H1 (cell line): ENCODE results near the gene DUOX1.

Experiments
- BRCA1 ChIP-seq: IDR thresholded peaks from 2 replicates; pipeline ENCODE4 v1.6.1; 2012; ENCODE audit warnings: low read depth, low read length, improper control_type of control experiment
- CHD2 ChIP-seq: IDR thresholded peaks from 2 replicates; pipeline ENCODE4 v1.6.1; 2012; ENCODE audit warnings: low read length, improper control_type of control experiment
- EZH2 ChIP-seq: fragments of 200-600 bp; sonication (generic); IDR thresholded peaks from 2 replicates; pipeline ENCODE4 v1.7.1; 2012; ENCODE audit warnings: low read depth, mild to moderate bottlenecking, moderate library complexity, low read length, inconsistent platforms; ENCODE audit not compliant: severe bottlenecking
- FOSL1 ChIP-seq: IDR thresholded peaks from 2 replicates; pipeline ENCODE4 v1.6.1; 2011; ENCODE audit warnings: mild to moderate bottlenecking, low read depth, low read length, moderate library complexity; ENCODE audit not compliant: insufficient read depth
- JUND ChIP-seq: IDR thresholded peaks from 2 replicates; pipeline ENCODE4 v1.6.1; 2011; ENCODE audit warnings: mild to moderate bottlenecking, improper control_type of control experiment, low read length
- KDM4A ChIP-seq: IDR thresholded peaks from one replicate; pipeline ENCODE4 v1.7.1; 2012; ENCODE audit warnings: low read depth, mild to moderate bottlenecking, moderate library complexity, low read length, inconsistent platforms; ENCODE audit not compliant: severe bottlenecking
- POLR2A ChIP-seq, 2 experiments: IDR thresholded peaks; 1 replicate in 1 of 2; 2 replicates in 1 of 2; pipeline ENCODE4 v1.6.1; 2011; ENCODE audit warnings: low read depth in 2 of 2, low read length in 2 of 2, mild to moderate bottlenecking in 2 of 2; ENCODE audit errors: control extremely low read depth in 1 of 2
- POLR2AphosphoS5 ChIP-seq: IDR thresholded peaks from 2 replicates; pipeline ENCODE4 v1.6.1; 2011; ENCODE audit warnings: low read depth, low read length
- RAD21 ChIP-seq, 2 experiments: IDR thresholded peaks in 1 of 2; conservative IDR thresholded peaks in 1 of 2; 2 replicates each; pipeline ENCODE4 v1.6.1; 2011; ENCODE audit warnings: low read depth in 2 of 2, low read length in 2 of 2, improper control_type of control experiment in 1 of 2, inconsistent platforms in 1 of 2, mild to moderate bottlenecking in 1 of 2, moderate library complexity in 1 of 2
- SIN3A ChIP-seq, 2 experiments: IDR thresholded peaks in 1 of 2; conservative IDR thresholded peaks in 1 of 2; 2 replicates each; pipeline ENCODE4 v1.6.1; 2011 to 2012; ENCODE audit warnings: low read length in 2 of 2, improper control_type of control experiment in 1 of 2, low read depth in 1 of 2, mild to moderate bottlenecking in 1 of 2
- TBP ChIP-seq: IDR thresholded peaks from 2 replicates; pipeline ENCODE4 v1.6.1; 2011; ENCODE audit warnings: low read depth, low read length, improper control_type of control experiment
- YY1 ChIP-seq: IDR thresholded peaks from 2 replicates; pipeline ENCODE4 v1.6.1; 2011; ENCODE audit warnings: low read depth, mild to moderate bottlenecking, low read length
- TF ChIP-seq, protein P1 (sequence below), 3 experiments: IDR thresholded peaks; 1 replicate in 2 of 3; 2 replicates in 1 of 3; pipeline versions ENCODE4 v1.5.1 to v1.6.1; 2011; ENCODE audit warnings: low read length in 3 of 3, mild to moderate bottlenecking in 3 of 3, inconsistent platforms in 2 of 3, low read depth in 1 of 3, moderate library complexity in 1 of 3; ENCODE audit not compliant: insufficient read depth in 1 of 3; ENCODE audit errors: control extremely low read depth in 1 of 3
- TF ChIP-seq, protein P2 (sequence below): IDR thresholded peaks from 2 replicates; pipeline ENCODE4 v1.6.1; 2011; ENCODE audit warnings: low read length, improper control_type of control experiment

DNA sequence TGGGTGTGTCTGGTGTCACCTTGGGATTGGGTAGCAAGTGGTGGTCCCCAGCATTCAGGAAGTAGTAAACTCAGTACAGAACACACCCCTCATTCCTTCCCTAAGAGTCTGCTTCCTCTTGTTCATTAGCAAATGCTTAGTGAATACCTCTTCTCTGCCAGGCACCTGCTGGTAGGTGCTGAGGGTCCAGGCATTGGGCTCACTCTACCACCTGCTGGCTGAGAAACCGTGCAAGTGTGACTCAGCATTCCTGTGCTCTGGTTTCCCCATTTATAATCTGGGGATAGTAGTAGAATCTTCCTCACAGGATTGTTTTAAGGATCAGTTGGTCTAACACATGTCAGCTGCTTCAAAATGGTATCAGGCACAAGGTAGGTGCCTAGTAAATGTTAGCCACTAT is 53.2 kb downstream of the DUOX1 start:
- TF ChIP-seq EZH2 = no peak
- TF ChIP-seq RAD21 (IDR thresholded peaks at IDR 0.05 in 1 of 2, conservative IDR thresholded peaks at IDR 0.05 in 1 of 2; ENCODE audit: low read depth in 2 of 2, low read length in 2 of 2) = no peak
- TF ChIP-seq, protein P1, sequence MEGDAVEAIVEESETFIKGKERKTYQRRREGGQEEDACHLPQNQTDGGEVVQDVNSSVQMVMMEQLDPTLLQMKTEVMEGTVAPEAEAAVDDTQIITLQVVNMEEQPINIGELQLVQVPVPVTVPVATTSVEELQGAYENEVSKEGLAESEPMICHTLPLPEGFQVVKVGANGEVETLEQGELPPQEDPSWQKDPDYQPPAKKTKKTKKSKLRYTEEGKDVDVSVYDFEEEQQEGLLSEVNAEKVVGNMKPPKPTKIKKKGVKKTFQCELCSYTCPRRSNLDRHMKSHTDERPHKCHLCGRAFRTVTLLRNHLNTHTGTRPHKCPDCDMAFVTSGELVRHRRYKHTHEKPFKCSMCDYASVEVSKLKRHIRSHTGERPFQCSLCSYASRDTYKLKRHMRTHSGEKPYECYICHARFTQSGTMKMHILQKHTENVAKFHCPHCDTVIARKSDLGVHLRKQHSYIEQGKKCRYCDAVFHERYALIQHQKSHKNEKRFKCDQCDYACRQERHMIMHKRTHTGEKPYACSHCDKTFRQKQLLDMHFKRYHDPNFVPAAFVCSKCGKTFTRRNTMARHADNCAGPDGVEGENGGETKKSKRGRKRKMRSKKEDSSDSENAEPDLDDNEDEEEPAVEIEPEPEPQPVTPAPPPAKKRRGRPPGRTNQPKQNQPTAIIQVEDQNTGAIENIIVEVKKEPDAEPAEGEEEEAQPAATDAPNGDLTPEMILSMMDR (IDR thresholded peaks at IDR 0.05; ENCODE audit: control extremely low read depth in 1 of 3, insufficient read depth in 1 of 3, low read depth in 1 of 3, low read length in 3 of 3) = no peak
- TF ChIP-seq SIN3A (conservative IDR thresholded peaks at IDR 0.05 in 1 of 2, IDR thresholded peaks at IDR 0.05 in 1 of 2; ENCODE audit: low read depth in 1 of 2, low read length in 2 of 2) = no peak
- TF ChIP-seq, protein P2, sequence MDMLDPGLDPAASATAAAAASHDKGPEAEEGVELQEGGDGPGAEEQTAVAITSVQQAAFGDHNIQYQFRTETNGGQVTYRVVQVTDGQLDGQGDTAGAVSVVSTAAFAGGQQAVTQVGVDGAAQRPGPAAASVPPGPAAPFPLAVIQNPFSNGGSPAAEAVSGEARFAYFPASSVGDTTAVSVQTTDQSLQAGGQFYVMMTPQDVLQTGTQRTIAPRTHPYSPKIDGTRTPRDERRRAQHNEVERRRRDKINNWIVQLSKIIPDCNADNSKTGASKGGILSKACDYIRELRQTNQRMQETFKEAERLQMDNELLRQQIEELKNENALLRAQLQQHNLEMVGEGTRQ = no peak
- TF ChIP-seq FOSL1 = no peak
- TF ChIP-seq BRCA1 = no peak
- no peak for TF ChIP-seq KDM4A
- TF ChIP-seq TBP = no peak
- no peak for TF ChIP-seq YY1
- TF ChIP-seq POLR2A (IDR thresholded peaks at IDR 0.05; ENCODE audit: control extremely low read depth in 1 of 2, low read depth in 2 of 2, low read length in 2 of 2) = no peak
- TF ChIP-seq CHD2 = no peak
- TF ChIP-seq POLR2AphosphoS5 = no peak
- no peak for TF ChIP-seq JUND
